NK-92 treated with Interleukin-12 subunit alpha and Interleukin-12 subunit beta, amount 100 ng/mL, for 24 hours (cell line): Measurements from ENCODE around the gene ZFP36.

Experiments used
- DNase-seq: peaks from one replicate; lab custom pipeline; 2025; lab: John Stamatoyannopoulos, UW

Gene ZFP36

GRCh38 chr19:39384839-39385568 is 21.6 kb upstream of the ZFP36 start:
- no peak for DNase-seq

GRCh38 chr19:39385629-39386411 is 20.8 kb upstream of the ZFP36 start:
- DNase-seq: no peak

GRCh38 chr19:39386557-39386956 is 20.1 kb upstream of the ZFP36 start:
- no peak for DNase-seq

GRCh38 chr19:39388657-39389056 is 18.0 kb upstream of the ZFP36 start:
- DNase-seq: no peak

- no peak for DNase-seq
Observed at GRCh38 chr19:39389631-39390414, 16.8 kb upstream of the ZFP36 start.

- DNase-seq: no peak
Observed at GRCh38 chr19:39390451-39390750, 16.2 kb upstream of the ZFP36 start.

GRCh38 chr19:39390751-39391437 is 15.8 kb upstream of the ZFP36 start, which contains the start of the genes MED29 and PAF1:
TSS of gene MED29 (plus strand) at chr19:39391378. CDS start at chr19:39391423, 45 bp downstream.
TSS of gene PAF1 (minus strand) at chr19:39391106. CDS start at chr19:39390864, 242 bp downstream.
- peak; percentile 96 for DNase-seq

- peak; percentile 89 for DNase-seq
Observed at GRCh38 chr19:39397360-39398296, 9.0 kb upstream of the ZFP36 start.

GRCh38 chr19:39398297-39398864 is 8.3 kb upstream of the ZFP36 start:
- DNase-seq: peak; percentile 84

- DNase-seq: no peak
Observed at GRCh38 chr19:39399668-39400050, 7.0 kb upstream of the ZFP36 start.

GRCh38 chr19:39400061-39400460 is 6.6 kb upstream of the ZFP36 start:
- no peak for DNase-seq

- no peak for DNase-seq
Observed at GRCh38 chr19:39401070-39401548, 5.5 kb upstream of the ZFP36 start.

- DNase-seq: peak; percentile 90
Observed at GRCh38 chr19:39401549-39402345, 4.9 kb upstream of the ZFP36 start.

GRCh38 chr19:39402346-39403300 is 4.0 kb upstream of the ZFP36 start:
- DNase-seq: peak; percentile 88

- no peak for DNase-seq
Observed at GRCh38 chr19:39403331-39404312, 3.0 kb upstream of the ZFP36 start.

- no peak for DNase-seq
Observed at GRCh38 chr19:39405261-39405957, 1.2 kb upstream of the ZFP36 start.
